Stimulated activated CD8-positive, alpha-beta memory T cell treated with anti-CD3 and anti-CD28 coated beads, Interleukin-12 subunit alpha, Interleukin-12 subunit beta, amount 100 ng/mL, for 1 hour (primary cell): ENCODE results near the gene FYB1.

Source experiments
- DNase-seq: peaks from one replicate; pipeline ENCODE4 v3.0.0-alpha.2; 2020; ENCODE audit warnings: low read depth

The FYB1 gene

GRCh38 chr5:39121315-39121714 lies 98.0 kb downstream of the FYB1 start:
- DNase-seq: no peak

GRCh38 chr5:39120052-39120420 lies 99.3 kb downstream of the FYB1 start:
- DNase-seq: no peak

GRCh38 chr5:39119404-39120051 lies 99.8 kb downstream of the FYB1 start:
- DNase-seq: no peak

GRCh38 chr5:39118638-39119037 lies 100.7 kb downstream of the FYB1 start:
- DNase-seq: no peak

GRCh38 chr5:39117401-39117800 lies 102.0 kb downstream of the FYB1 start:
- no peak for DNase-seq

GRCh38 chr5:39116344-39117170 lies 102.8 kb downstream of the FYB1 start:
- no peak for DNase-seq

- DNase-seq: no peak
Observed at GRCh38 chr5:39115644-39116343, 103.6 kb downstream of the FYB1 start.

GRCh38 chr5:39114155-39114554 lies 105.2 kb downstream of the FYB1 start:
- DNase-seq: no peak

- no peak for DNase-seq
Observed at GRCh38 chr5:39113354-39113953, 105.9 kb downstream of the FYB1 start.

GRCh38 chr5:39109606-39110005 lies 109.8 kb downstream of the FYB1 start:
- DNase-seq: no peak

GRCh38 chr5:39108987-39109386 lies 110.4 kb downstream of the FYB1 start:
- no peak for DNase-seq

GRCh38 chr5:39107350-39107749 lies 112.0 kb downstream of the FYB1 start:
- no peak for DNase-seq

- DNase-seq: no peak
Observed at GRCh38 chr5:39106322-39106721, 113.0 kb downstream of the FYB1 start.

- DNase-seq: no peak
Observed at GRCh38 chr5:39104221-39104620, 115.1 kb downstream of the FYB1 start.

GRCh38 chr5:39102684-39103155 lies 116.6 kb downstream of the FYB1 start:
- DNase-seq: no peak

GRCh38 chr5:39100851-39101396 lies 118.4 kb downstream of the FYB1 start:
- DNase-seq: no peak

- no peak for DNase-seq
Observed at GRCh38 chr5:39100301-39100850, 119.0 kb downstream of the FYB1 start.

- no peak for DNase-seq
Observed at GRCh38 chr5:39099831-39100230, 119.5 kb downstream of the FYB1 start.

- no peak for DNase-seq
Observed at GRCh38 chr5:39093352-39093751, 126.0 kb downstream of the FYB1 start.

GRCh38 chr5:39092581-39093351 lies 126.6 kb downstream of the FYB1 start:
- no peak for DNase-seq

- DNase-seq: no peak
Observed at GRCh38 chr5:39091940-39092580, 127.3 kb downstream of the FYB1 start.
